RWPE2 (cell line): ENCODE measurements around the gene NT5C1B.

Experiments
- ATAC-seq: fragments of 200-7000 bp; cut with Tn5 transposase; 3 replicates; pipeline ENCODE4 v1.9.1; 2021; ENCODE audit warnings: low read depth
- DNase-seq: peaks from one replicate; pipeline ENCODE4 v3.0.0-alpha.2; 2020; ENCODE audit warnings: low spot score
- H3K27ac ChIP-seq: fragments of 450-650 bp; 2 replicates; pipeline ENCODE4 v1.5.1; 2017; ENCODE audit warnings: mild to moderate bottlenecking; ENCODE audit not compliant: poor library complexity, severe bottlenecking
- H3K27me3 ChIP-seq: fragments of 250-450 bp; sonication (Bioruptor Pico); 2 replicates; pipeline ENCODE4 v1.5.1; 2021; ENCODE audit warnings: mild to moderate bottlenecking, moderate library complexity; ENCODE audit not compliant: insufficient read depth, poor library complexity, severe bottlenecking
- H3K36me3 ChIP-seq: fragments of 250-450 bp; sonication (Bioruptor Pico); 2 replicates; pipeline ENCODE4 v1.5.1; 2020; ENCODE audit warnings: low read depth, mild to moderate bottlenecking, moderate library complexity
- H3K4me1 ChIP-seq: fragments of 250-450 bp; sonication (Bioruptor Pico); 2 replicates; pipeline ENCODE4 v1.5.1; 2021; ENCODE audit warnings: mild to moderate bottlenecking, moderate library complexity; ENCODE audit not compliant: insufficient read depth, poor library complexity, severe bottlenecking
- H3K4me3 ChIP-seq: fragments of 250-450 bp; sonication (Bioruptor Pico); 2 replicates; pipeline ENCODE4 v1.5.1; 2021; ENCODE audit warnings: mild to moderate bottlenecking, moderate library complexity; ENCODE audit not compliant: severe bottlenecking
- H3K9me3 ChIP-seq: fragments of 250-450 bp; sonication (Bioruptor Pico); 2 replicates; pipeline ENCODE4 v1.5.1; 2021; ENCODE audit warnings: mild to moderate bottlenecking, moderate library complexity; ENCODE audit not compliant: severe bottlenecking
- CTCF ChIP-seq: fragments of 450-650 bp; IDR thresholded peaks from one replicate; pipeline ENCODE4 v1.5.1; 2017; ENCODE audit warnings: mild to moderate bottlenecking, moderate library complexity; ENCODE audit not compliant: poor library complexity, severe bottlenecking

The NT5C1B gene

GRCh38 chr2:18603854-18604530, 14.6 kb upstream of the NT5C1B start:
- ATAC-seq: no peak
- no peaks in the 10 kb centered on the region for H3K27me3 ChIP-seq
- DNase-seq: no peak
- H3K9me3 ChIP-seq: no peaks in the 10 kb centered on the region
- H3K4me3 ChIP-seq: no peak overlapping the region
- no peak for TF ChIP-seq CTCF
- no peak overlapping the region for H3K27ac ChIP-seq
- no peaks in the 10 kb centered on the region for H3K4me1 ChIP-seq
- no peaks in the 10 kb centered on the region for H3K36me3 ChIP-seq

GRCh38 chr2:18602298-18602697, 12.9 kb upstream of the NT5C1B start:
- no peaks in the 10 kb centered on the region for H3K9me3 ChIP-seq
- H3K27ac ChIP-seq: no peak overlapping the region
- no peaks in the 10 kb centered on the region for H3K27me3 ChIP-seq
- no peak overlapping the region for H3K4me3 ChIP-seq
- ATAC-seq: no peak
- no peak for DNase-seq
- no peaks in the 10 kb centered on the region for H3K36me3 ChIP-seq
- no peaks in the 10 kb centered on the region for H3K4me1 ChIP-seq
- no peak for TF ChIP-seq CTCF

GRCh38 chr2:18600255-18600613, 10.9 kb upstream of the NT5C1B start:
- H3K9me3 ChIP-seq: no peaks in the 10 kb centered on the region
- H3K4me3 ChIP-seq: no peak overlapping the region
- H3K36me3 ChIP-seq: no peaks in the 10 kb centered on the region
- ATAC-seq (no peak), DNase-seq (no peak)
- no peak for TF ChIP-seq CTCF
- H3K4me1 ChIP-seq: no peaks in the 10 kb centered on the region
- no peaks in the 10 kb centered on the region for H3K27me3 ChIP-seq
- no peak overlapping the region for H3K27ac ChIP-seq

- H3K4me3 ChIP-seq: no peak overlapping the region
- no peak overlapping the region for H3K27ac ChIP-seq
- no peaks in the 10 kb centered on the region for H3K36me3 ChIP-seq
Measured at GRCh38 chr2:18599509-18600254, 10.3 kb upstream of the NT5C1B start.

More at GRCh38 chr2:18599509-18600254, 10.3 kb upstream of the NT5C1B start:
- DNase-seq: no peak
- no peaks in the 10 kb centered on the region for H3K4me1 ChIP-seq
- no peaks in the 10 kb centered on the region for H3K9me3 ChIP-seq
- TF ChIP-seq CTCF: no peak
- no peaks in the 10 kb centered on the region for H3K27me3 ChIP-seq
- ATAC-seq: no peak
